ENCODE results near the gene OR14A2. TPM values are rescaled to one million over a fixed set of nuclear protein-coding genes. Genes with fewer than 3 reads are reported as not detected.
"Not testable (repeated sequence)": the region's sequence is repeated elsewhere in the genome, so short reads cannot be mapped to it uniquely, and the experiment has no call there.

Gene OR14A2
- total RNA-seq, result 1 to 10 TPM in 1 of 2 donors, under 1 TPM in 1; 0.94 to 1.6 TPM
- polyA plus RNA-seq (ENCODE audit: insufficient read depth, low read depth, low replicate concordance), result 4.2 TPM
- long read RNA-seq, donor 1, result 0 reads
- long read RNA-seq, donor 2, result 0 reads

DNA sequence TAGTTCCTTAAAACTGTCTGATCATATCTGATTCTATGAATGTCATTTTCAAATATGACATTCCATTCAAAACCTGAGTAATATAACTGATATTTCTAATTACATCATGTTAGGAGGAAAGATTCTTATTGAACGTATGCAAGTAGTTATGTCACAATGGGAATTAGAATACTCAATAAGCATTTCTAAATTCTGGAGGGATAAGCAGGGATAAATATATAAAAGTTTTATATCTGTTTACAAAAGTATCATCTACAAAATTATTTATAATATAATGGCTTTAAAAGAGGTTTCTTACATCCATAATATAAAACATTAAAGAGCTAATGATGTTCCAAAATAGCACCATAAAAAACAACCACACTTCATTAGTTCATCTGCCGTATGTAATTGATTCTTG lies at the start of gene OR14A2:
OR14A2 (minus strand) TSS at position 101 of the 400 bp plus-strand sequence.
- no peaks in the 10 kb centered on the region for H3K36me3 ChIP-seq (ENCODE audit: low read depth, missing control alignments)
- no peak within 1 kb of the TSS for H3K27ac ChIP-seq
- H3K9me3 ChIP-seq, result no peaks in the 10 kb centered on the region
- no peaks in the 10 kb centered on the region for H3K27me3 ChIP-seq
- no peaks in the 10 kb centered on the region for H3K4me1 ChIP-seq
- TF ChIP-seq, protein P1, sequence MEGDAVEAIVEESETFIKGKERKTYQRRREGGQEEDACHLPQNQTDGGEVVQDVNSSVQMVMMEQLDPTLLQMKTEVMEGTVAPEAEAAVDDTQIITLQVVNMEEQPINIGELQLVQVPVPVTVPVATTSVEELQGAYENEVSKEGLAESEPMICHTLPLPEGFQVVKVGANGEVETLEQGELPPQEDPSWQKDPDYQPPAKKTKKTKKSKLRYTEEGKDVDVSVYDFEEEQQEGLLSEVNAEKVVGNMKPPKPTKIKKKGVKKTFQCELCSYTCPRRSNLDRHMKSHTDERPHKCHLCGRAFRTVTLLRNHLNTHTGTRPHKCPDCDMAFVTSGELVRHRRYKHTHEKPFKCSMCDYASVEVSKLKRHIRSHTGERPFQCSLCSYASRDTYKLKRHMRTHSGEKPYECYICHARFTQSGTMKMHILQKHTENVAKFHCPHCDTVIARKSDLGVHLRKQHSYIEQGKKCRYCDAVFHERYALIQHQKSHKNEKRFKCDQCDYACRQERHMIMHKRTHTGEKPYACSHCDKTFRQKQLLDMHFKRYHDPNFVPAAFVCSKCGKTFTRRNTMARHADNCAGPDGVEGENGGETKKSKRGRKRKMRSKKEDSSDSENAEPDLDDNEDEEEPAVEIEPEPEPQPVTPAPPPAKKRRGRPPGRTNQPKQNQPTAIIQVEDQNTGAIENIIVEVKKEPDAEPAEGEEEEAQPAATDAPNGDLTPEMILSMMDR (IDR thresholded peaks at IDR 0.05), result no peak
- H3K4me3 ChIP-seq, result no peak within 1 kb of the TSS
- DNase-seq, result no peak
- 92 to 94% methylated on average over 2 of the region's 2 CpGs for WGBS, 2 donors
- intact Hi-C loops (cut with DNase I; ENCODE audit: low total_unique reads), result no loop called here

DNA sequence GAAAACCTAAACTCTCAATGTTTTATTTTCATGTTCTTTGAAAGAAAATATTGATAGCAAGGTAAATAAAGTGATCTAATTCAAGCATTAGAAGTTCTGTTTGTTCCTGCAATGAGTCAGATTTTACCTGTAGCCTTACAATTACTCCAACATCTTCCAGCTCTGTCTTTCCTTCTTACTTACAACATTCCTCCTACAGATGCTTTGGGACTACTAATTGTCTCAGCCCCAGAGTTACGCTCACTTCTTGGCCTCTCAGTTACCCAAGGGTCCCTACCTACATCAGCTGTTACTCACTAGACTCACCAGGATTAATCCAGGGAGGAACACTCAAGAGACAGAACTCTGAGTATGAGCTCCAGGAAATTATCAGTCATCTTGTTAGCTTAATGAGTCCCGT lies 49.6 kb upstream of the OR14A2 start:
- no peaks in the 10 kb centered on the region for H3K27me3 ChIP-seq
- no peak for DNase-seq
- 37 to 40% methylated on average over 2 of the region's 2 CpGs for WGBS, 2 donors

DNA sequence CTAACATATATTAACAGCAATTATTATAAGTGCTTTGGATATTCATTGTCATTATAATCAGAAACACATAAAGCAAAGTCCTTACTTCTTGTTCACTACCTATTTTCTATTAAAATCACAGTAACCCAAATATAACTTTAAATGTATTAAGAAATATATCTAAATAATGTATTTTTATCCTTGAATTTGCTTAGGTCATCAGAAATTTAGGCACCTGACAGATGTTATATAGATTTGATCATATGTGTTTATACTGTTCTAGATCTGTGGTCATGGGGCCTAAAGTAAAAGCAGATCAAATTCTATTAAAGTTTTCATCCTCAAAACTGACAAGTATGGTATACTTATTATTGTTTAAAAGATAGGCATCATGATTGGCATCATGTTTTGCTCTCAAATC lies 21.7 kb upstream of the OR14A2 start:
- no peak overlapping the region for H3K27ac ChIP-seq
- no peaks in the 10 kb centered on the region for H3K4me1 ChIP-seq
- H3K9me3 ChIP-seq, result no peaks in the 10 kb centered on the region
- no peaks in the 10 kb centered on the region for H3K36me3 ChIP-seq (ENCODE audit: low read depth, missing control alignments)
- no peak overlapping the region for H3K4me3 ChIP-seq
- H3K27me3 ChIP-seq, result no peaks in the 10 kb centered on the region
- TF ChIP-seq, protein P1 (IDR thresholded peaks at IDR 0.05), result no peak
- TF ChIP-seq POLR2A (IDR thresholded peaks at IDR 0.05), result no peak
- intact Hi-C loops (cut with DNase I; ENCODE audit: low total_unique reads), result no loop called here
- DNase-seq, result no peak

More for the DNA sequence above, 49.6 kb upstream of the OR14A2 start:
- Histone ChIP-seq H3K4me3 (no peak overlapping the region), H3K27ac (no peak overlapping the region), H3K4me1 (no peaks in the 10 kb centered on the region), H3K36me3 (ENCODE audit: low read depth, missing control alignments) (no peaks in the 10 kb centered on the region), H3K9me3 (no peaks in the 10 kb centered on the region)
- intact Hi-C loops (cut with DNase I; ENCODE audit: low total_unique reads), result no loop called here
- TF ChIP-seq POLR2A (IDR thresholded peaks at IDR 0.05), result no peak
- TF ChIP-seq, protein P1 (IDR thresholded peaks at IDR 0.05), result no peak

DNA sequence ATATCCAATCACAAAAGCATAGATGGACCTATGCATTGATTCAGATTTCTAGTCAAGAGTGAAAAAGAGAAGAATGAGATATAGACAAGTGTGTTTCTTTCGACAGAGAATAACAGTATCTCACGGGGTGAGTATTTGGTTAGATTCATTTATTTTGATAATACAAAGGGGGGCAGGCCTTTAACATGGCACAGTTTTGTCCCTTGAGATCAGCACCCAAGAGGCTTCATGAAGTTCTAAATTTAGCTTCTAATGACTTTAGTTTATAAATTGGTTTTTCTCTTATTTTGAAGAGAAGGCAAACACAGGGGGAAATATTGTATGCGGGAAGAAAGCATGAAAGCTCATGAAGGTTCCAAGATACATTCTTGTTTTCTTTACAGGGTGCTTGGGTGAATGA lies 12.5 kb upstream of the OR14A2 start, which contains the start of gene OR1C1:
OR1C1 (minus strand) TSS at position 101 of the 400 bp plus-strand sequence. CDS start 2,150 bp downstream, outside the sequence.
- H3K27ac ChIP-seq, result no peak within 1 kb of the TSS
- 92% methylated on average over 3 of the region's 3 CpGs for WGBS, 2 donors
- H3K27me3 ChIP-seq, result no peaks in the 10 kb centered on the region
- no peak within 1 kb of the TSS for H3K4me3 ChIP-seq
- TF ChIP-seq POLR2A (IDR thresholded peaks at IDR 0.05), result no peak
- TF ChIP-seq, protein P1 (IDR thresholded peaks at IDR 0.05), result no peak
- no peaks in the 10 kb centered on the region for H3K4me1 ChIP-seq
- no peaks in the 10 kb centered on the region for H3K36me3 ChIP-seq (ENCODE audit: low read depth, missing control alignments)
- intact Hi-C loops (cut with DNase I; ENCODE audit: low total_unique reads), result no loop called here
- H3K9me3 ChIP-seq, result no peaks in the 10 kb centered on the region
- no peak for DNase-seq

DNA sequence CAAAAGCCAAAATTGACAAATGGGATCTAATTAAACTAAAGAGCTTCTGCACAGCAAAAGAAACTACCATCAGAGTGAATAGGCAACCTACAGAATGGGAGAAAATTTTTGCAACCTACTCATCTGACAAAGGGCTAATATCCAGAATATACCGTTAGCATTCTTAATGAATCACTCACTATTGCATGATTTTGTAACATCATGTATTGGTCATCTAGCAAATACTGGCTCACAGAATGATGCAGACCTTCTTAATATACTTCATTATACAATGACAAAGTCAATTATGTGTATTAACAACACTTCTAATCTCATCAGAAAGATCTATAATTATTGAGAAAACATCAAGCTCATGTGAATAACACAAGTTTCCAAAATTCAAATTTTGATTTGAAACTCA lies 6.4 kb upstream of the OR14A2 start:
- intact Hi-C loops (cut with DNase I; ENCODE audit: low total_unique reads); H3K36me3 ChIP-seq (ENCODE audit: low read depth, missing control alignments); H3K27ac ChIP-seq; DNase-seq; H3K27me3 ChIP-seq; H3K4me3 ChIP-seq; H3K4me1 ChIP-seq; H3K9me3 ChIP-seq: not testable (repeated sequence)
- WGBS, 2 donors, result 95 to 97% methylated on average over 1 of the region's 1 CpG
